NCI-H82 treated with DMSO at 0.1 percent for 48 hours (cell line): ENCODE data around the gene NSG1.
A peak's percentile ranks its signal among the peaks of the same experiment; 100 is the strongest.
"Not testable (repeated sequence)": the region's sequence is repeated elsewhere in the genome, so short reads cannot be mapped to it uniquely, and the experiment has no call there.

Source experiments
- DNase-seq: peaks from one replicate; lab custom pipeline; 2025; ENCODE audit not compliant: unreplicated experiment; lab: John Stamatoyannopoulos, UW

NSG1 gene

GRCh38 chr4:4386736-4387392 lies at the start of gene NSG1:
Gene NSG1, plus strand, starts transcription at chr4:4387102. Its CDS starts 528 bp downstream, at chr4:4387630.
- DNase-seq = no peak

- no peak for DNase-seq
These were observed 48.5 kb upstream of the NSG1 start for GRCh38 chr4:4338210-4339001.

GRCh38 chr4:4339504-4340085 lies 47.3 kb upstream of the NSG1 start:
- DNase-seq = peak; percentile 15

GRCh38 chr4:4341861-4342650 lies 44.8 kb upstream of the NSG1 start:
- no peak for DNase-seq

GRCh38 chr4:4343038-4343437 lies 43.9 kb upstream of the NSG1 start:
- no peak for DNase-seq

GRCh38 chr4:4344915-4345527 lies 41.9 kb upstream of the NSG1 start:
- no peak for DNase-seq

GRCh38 chr4:4347585-4347984 lies 39.3 kb upstream of the NSG1 start:
- no peak for DNase-seq

GRCh38 chr4:4348585-4348984 lies 38.3 kb upstream of the NSG1 start:
- DNase-seq = not testable (repeated sequence)

- DNase-seq = no peak
These were observed 37.0 kb upstream of the NSG1 start for GRCh38 chr4:4349867-4350266.

GRCh38 chr4:4350909-4351308 lies 36.0 kb upstream of the NSG1 start:
- no peak for DNase-seq

GRCh38 chr4:4355302-4355701 lies 31.6 kb upstream of the NSG1 start:
- no peak for DNase-seq

GRCh38 chr4:4356106-4357041 lies 30.5 kb upstream of the NSG1 start:
- no peak for DNase-seq

- DNase-seq = no peak
These were observed 28.6 kb upstream of the NSG1 start for GRCh38 chr4:4358093-4358854.

GRCh38 chr4:4361883-4362282 lies 25.0 kb upstream of the NSG1 start:
- DNase-seq = no peak

GRCh38 chr4:4362991-4363697 lies 23.8 kb upstream of the NSG1 start:
- DNase-seq = no peak

GRCh38 chr4:4364061-4364460 lies 22.8 kb upstream of the NSG1 start:
- no peak for DNase-seq

- DNase-seq = no peak
These were observed 22.3 kb upstream of the NSG1 start for GRCh38 chr4:4364486-4365208.
